ENCODE data around the gene PTH1R.
"Not testable (repeated sequence)": the region's sequence is repeated elsewhere in the genome, so short reads cannot be mapped to it uniquely, and the experiment has no call there.

PTH1R gene

GRCh38 chr3:46908294-46908985 is 30.9 kb downstream of the PTH1R start:
- DNase-seq (ENCODE audit: low read depth), result no peak
- no peak overlapping the region for H3K4me3 ChIP-seq (ENCODE audit: low read depth, low read length)
- TF ChIP-seq, protein P1, sequence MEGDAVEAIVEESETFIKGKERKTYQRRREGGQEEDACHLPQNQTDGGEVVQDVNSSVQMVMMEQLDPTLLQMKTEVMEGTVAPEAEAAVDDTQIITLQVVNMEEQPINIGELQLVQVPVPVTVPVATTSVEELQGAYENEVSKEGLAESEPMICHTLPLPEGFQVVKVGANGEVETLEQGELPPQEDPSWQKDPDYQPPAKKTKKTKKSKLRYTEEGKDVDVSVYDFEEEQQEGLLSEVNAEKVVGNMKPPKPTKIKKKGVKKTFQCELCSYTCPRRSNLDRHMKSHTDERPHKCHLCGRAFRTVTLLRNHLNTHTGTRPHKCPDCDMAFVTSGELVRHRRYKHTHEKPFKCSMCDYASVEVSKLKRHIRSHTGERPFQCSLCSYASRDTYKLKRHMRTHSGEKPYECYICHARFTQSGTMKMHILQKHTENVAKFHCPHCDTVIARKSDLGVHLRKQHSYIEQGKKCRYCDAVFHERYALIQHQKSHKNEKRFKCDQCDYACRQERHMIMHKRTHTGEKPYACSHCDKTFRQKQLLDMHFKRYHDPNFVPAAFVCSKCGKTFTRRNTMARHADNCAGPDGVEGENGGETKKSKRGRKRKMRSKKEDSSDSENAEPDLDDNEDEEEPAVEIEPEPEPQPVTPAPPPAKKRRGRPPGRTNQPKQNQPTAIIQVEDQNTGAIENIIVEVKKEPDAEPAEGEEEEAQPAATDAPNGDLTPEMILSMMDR (IDR thresholded peaks at IDR 0.05; ENCODE audit: low read depth, low read length, missing control alignments), result peak; percentile 12

GRCh38 chr3:46908986-46909534 is 31.5 kb downstream of the PTH1R start:
- no peak for DNase-seq (ENCODE audit: low read depth)
- H3K4me3 ChIP-seq (ENCODE audit: low read depth, low read length), result no peak overlapping the region
- TF ChIP-seq, protein P1 (IDR thresholded peaks at IDR 0.05; ENCODE audit: low read depth, low read length, missing control alignments), result no peak

DNA sequence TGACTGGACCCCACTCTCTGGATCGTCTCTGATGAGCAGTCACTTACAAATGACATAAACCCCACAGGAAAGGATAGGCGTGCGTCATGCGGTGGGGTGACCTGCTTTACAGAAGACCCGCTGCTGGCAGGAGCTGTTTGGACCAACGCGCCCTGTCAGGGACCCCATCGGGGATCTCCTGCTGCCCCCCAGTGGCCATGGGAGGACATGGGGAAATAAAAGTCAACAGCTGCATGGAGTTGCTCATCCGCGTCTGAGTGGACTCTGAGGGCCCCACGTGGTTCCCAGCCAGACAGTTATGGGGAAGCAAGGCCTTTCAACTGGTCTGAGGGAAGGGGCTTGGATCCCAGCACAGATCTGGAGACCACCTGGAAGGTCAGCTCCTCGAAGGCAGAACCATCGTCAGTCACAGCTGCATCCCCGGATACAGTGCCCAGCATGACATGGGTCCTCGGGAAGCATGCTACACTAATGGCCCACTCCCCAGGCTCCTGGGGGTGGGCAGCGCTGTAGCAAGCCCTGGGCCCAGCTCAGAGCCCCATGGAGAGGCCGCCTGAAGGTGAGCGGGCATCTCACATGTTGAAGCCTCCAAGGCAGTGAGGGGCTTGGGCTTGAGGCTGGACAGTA is 32.1 kb downstream of the PTH1R start:
- no peak overlapping the region for H3K4me3 ChIP-seq (ENCODE audit: low read depth, low read length)
- TF ChIP-seq, protein P1 (IDR thresholded peaks at IDR 0.05; ENCODE audit: low read depth, low read length, missing control alignments), result peak; percentile 86
- no peak for DNase-seq (ENCODE audit: low read depth)

GRCh38 chr3:46910166-46910760 is 32.7 kb downstream of the PTH1R start:
- H3K4me3 ChIP-seq (ENCODE audit: low read depth, low read length), result no peak overlapping the region
- TF ChIP-seq, protein P1 (IDR thresholded peaks at IDR 0.05; ENCODE audit: low read depth, low read length, missing control alignments), result no peak
- no peak for DNase-seq (ENCODE audit: low read depth)

GRCh38 chr3:46910914-46911313 is 33.4 kb downstream of the PTH1R start:
- not testable (repeated sequence) for H3K4me3 ChIP-seq (ENCODE audit: low read depth, low read length); DNase-seq (ENCODE audit: low read depth)

GRCh38 chr3:46912986-46913385 is 35.5 kb downstream of the PTH1R start:
- TF ChIP-seq, protein P1 (IDR thresholded peaks at IDR 0.05; ENCODE audit: low read depth, low read length, missing control alignments), result no peak
- H3K4me3 ChIP-seq (ENCODE audit: low read depth, low read length), result no peak overlapping the region
- DNase-seq (ENCODE audit: low read depth), result no peak

DNA sequence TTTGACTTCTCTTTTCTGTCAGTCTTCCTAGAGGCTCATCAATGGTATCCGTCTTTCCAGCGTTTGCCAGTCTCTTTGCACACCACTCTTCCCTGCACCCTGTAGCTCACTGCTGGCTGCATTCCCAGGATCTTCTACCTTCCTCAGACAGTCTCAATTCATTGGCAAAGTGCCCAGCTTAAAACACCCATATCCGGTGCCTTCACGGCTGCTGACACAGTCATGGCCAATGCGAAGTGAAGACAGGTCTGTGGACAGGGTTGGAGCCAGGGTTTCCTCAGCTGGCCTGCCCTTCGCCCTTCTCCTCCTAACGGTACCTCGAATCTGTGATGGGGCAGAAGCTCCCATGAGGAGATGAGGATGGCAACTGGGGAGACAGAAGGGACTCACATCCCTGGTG is 36.1 kb downstream of the PTH1R start:
- TF ChIP-seq, protein P1 (IDR thresholded peaks at IDR 0.05; ENCODE audit: low read depth, low read length, missing control alignments), result no peak
- no peak overlapping the region for H3K4me3 ChIP-seq (ENCODE audit: low read depth, low read length)
- DNase-seq (ENCODE audit: low read depth), result no peak
